ENCODE results near the gene CADM1.

GRCh38 chr11:115408036-115408921, 95.9 kb downstream of the CADM1 start:
- TF ChIP-seq PCBP1 (IDR thresholded peaks at IDR 0.05; ENCODE audit: low read depth, low read length, poor library complexity, severe bottlenecking) (no peak), POLR2A (conservative IDR thresholded peaks at IDR 0.05) (no peak), POLR2AphosphoS5 (IDR thresholded peaks at IDR 0.05; ENCODE audit: control insufficient read depth, insufficient read depth, low read depth, low read length) (no peak), ZNF57 (CRISPR knock-in tag; IDR thresholded peaks at IDR 0.05) (no peak), GATAD2A (IDR thresholded peaks at IDR 0.05) (no peak), VEZF1 (CRISPR knock-in tag; IDR thresholded peaks at IDR 0.05) (no peak), SIN3A (IDR thresholded peaks at IDR 0.05; ENCODE audit: borderline replicate concordance in 2 of 2, control insufficient read depth in 1 of 2, low read depth in 2 of 2, low read length in 2 of 2) (no peak), PRDM10 (IDR thresholded peaks at IDR 0.05; ENCODE audit: partially characterized antibody) (no peak), USF2 (CRISPR knock-in tag; IDR thresholded peaks at IDR 0.05) (no peak), NFYB (IDR thresholded peaks at IDR 0.05; ENCODE audit: extremely low read depth, insufficient read length) (no peak), POLR2AphosphoS2 (IDR thresholded peaks at IDR 0.05; ENCODE audit: low read length) (no peak)
- TF ChIP-seq, protein P1, sequence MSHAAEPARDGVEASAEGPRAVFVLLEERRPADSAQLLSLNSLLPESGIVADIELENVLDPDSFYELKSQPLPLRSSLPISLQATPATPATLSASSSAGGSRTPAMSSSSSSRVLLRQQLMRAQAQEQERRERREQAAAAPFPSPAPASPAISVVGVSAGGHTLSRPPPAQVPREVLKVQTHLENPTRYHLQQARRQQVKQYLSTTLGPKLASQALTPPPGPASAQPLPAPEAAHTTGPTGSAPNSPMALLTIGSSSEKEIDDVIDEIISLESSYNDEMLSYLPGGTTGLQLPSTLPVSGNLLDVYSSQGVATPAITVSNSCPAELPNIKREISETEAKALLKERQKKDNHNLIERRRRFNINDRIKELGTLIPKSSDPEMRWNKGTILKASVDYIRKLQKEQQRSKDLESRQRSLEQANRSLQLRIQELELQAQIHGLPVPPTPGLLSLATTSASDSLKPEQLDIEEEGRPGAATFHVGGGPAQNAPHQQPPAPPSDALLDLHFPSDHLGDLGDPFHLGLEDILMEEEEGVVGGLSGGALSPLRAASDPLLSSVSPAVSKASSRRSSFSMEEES (CRISPR knock-in tag; IDR thresholded peaks at IDR 0.05), result no peak

All from K562 (cell line).